ENCODE data around the gene LMNA. TPM values are rescaled to one million over a fixed set of nuclear protein-coding genes. Genes with fewer than 3 reads are reported as not detected.

LMNA gene
- total RNA-seq, 1 experiment from 2014 or later: 580 TPM

GRCh38 chr1:156149374-156150332 is 35.1 kb downstream of the LMNA start:
- POLR2A ChIA-PET (ENCODE audit: unreplicated experiment): no interaction called here
- TF ChIP-seq CTCF (conservative IDR thresholded peaks at IDR 0.05) (no peak), EZH2 (IDR thresholded peaks at IDR 0.05; ENCODE audit: low read depth) (no peak)
- intact Hi-C loops (cut with micrococcal nuclease; ENCODE audit: unreplicated experiment): loop anchor here (5.0 kb wide), 1 partner anchor 168 kb away; no protein-coding TSS in a partner anchor

DNA sequence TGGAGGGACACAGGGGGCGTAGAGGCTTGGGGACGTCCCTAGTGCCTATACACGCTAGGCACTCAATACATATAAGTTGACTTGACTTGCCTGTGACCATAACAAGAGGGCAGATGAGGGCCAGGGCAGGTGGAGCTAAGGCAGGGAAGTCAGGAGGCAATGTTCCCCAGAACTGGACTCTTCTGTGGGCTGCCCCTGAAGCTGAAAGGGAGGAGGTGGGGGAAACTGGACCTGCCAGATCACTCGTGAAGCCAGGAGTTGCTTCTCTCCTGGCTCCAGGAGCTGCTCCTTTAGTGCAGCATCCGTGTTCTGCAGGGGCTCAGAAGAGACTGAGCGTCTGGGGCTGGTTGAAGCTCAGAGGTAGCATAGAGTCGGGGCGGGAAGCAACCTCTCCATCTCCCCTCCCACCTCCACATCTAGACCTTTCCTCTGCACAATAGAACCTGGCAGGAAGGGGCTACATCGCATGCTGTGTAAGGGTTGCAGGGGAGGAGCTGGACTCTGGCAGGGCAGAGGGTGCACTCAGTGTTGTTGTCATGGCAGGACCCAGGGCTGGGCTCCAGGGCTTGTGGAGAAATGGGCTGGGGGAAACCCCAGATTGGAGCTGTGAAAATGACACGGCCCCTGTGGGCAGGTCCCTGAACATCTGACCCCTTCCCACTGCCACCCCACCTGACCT is 36.0 kb downstream of the LMNA start:
- intact Hi-C loops (cut with micrococcal nuclease; ENCODE audit: unreplicated experiment): no loop called here
- TF ChIP-seq EZH2 (IDR thresholded peaks at IDR 0.05; ENCODE audit: low read depth): no peak
- TF ChIP-seq CTCF (conservative IDR thresholded peaks at IDR 0.05): no peak
- Histone ChIP-seq H3K9me3 (ENCODE audit: insufficient read depth, low read depth) (no peaks in the 10 kb centered on the region), H3K27me3 (ENCODE audit: insufficient read depth, low read depth) (peaks cover 15% of the 10 kb centered on the region; the same call in 1 of the 2 replicates), H3K9me2 (ENCODE audit: insufficient read depth) (no peaks in the 10 kb centered on the region), H3K79me2 (ENCODE audit: low read depth) (no peaks in the 10 kb centered on the region), H2AFZ (no peak overlapping the region), H3K4me3 (no peak overlapping the region), H4K20me1 (ENCODE audit: insufficient read depth) (0 out of 2 replicates have a peak, but pooled peaks cover 2% of the 10 kb centered on the region), H3F3A (ENCODE audit: insufficient read depth, low read depth) (peaks cover 6% of the 10 kb centered on the region), H3K4me2 (no peak overlapping the region), H3K27ac (no peak overlapping the region), H3K36me3 (ENCODE audit: low read depth) (no peaks in the 10 kb centered on the region), H3K4me1 (replicated peaks; ENCODE audit: insufficient read depth) (peaks cover 15% of the 10 kb centered on the region)
- ChIA-PET CTCF (no interaction called here), POLR2A (ENCODE audit: unreplicated experiment) (no interaction called here)
- BruUV-seq (replicated peaks): no TSS peak
- no peak for DNase-seq

More at GRCh38 chr1:156149374-156150332, 35.1 kb downstream of the LMNA start:
- H3K4me2 ChIP-seq: no peak overlapping the region
- 0 out of 2 replicates have a peak, but pooled peaks cover 4% of the 10 kb centered on the region for H4K20me1 ChIP-seq (ENCODE audit: insufficient read depth)
- no peaks in the 10 kb centered on the region for H3K9me3 ChIP-seq (ENCODE audit: insufficient read depth, low read depth)
- H3K79me2 ChIP-seq (ENCODE audit: low read depth): no peaks in the 10 kb centered on the region
- no peak overlapping the region for H2AFZ ChIP-seq
- no TSS peak for BruUV-seq (replicated peaks)
- peaks cover 15% of the 10 kb centered on the region; the same call in 1 of the 2 replicates for H3K27me3 ChIP-seq (ENCODE audit: insufficient read depth, low read depth)
- no peaks in the 10 kb centered on the region for H3K9me2 ChIP-seq (ENCODE audit: insufficient read depth)
- H3K4me3 ChIP-seq: no peak overlapping the region
- CTCF ChIA-PET: interaction anchor here (1.1 kb wide), 1 partner anchor 75 kb away, joined by 4 read pairs; no protein-coding TSS in a partner anchor
- H3K4me1 ChIP-seq (replicated peaks; ENCODE audit: insufficient read depth): peaks cover 15% of the 10 kb centered on the region
- DNase-seq: no peak
- no peak overlapping the region for H3K27ac ChIP-seq
- no peaks in the 10 kb centered on the region for H3K36me3 ChIP-seq (ENCODE audit: low read depth)
- H3F3A ChIP-seq (ENCODE audit: insufficient read depth, low read depth): peaks cover 12% of the 10 kb centered on the region

GRCh38 chr1:156151093-156151688 is 36.7 kb downstream of the LMNA start:
- no peaks in the 10 kb centered on the region for H3K9me3 ChIP-seq (ENCODE audit: insufficient read depth, low read depth)
- TF ChIP-seq EZH2 (IDR thresholded peaks at IDR 0.05; ENCODE audit: low read depth) (no peak), CTCF (conservative IDR thresholded peaks at IDR 0.05) (no peak)
- peaks cover 15% of the 10 kb centered on the region; the same call in 1 of the 2 replicates for H3K27me3 ChIP-seq (ENCODE audit: insufficient read depth, low read depth)
- no TSS peak for BruUV-seq (replicated peaks)
- ChIA-PET POLR2A (ENCODE audit: unreplicated experiment) (no interaction called here), CTCF (no interaction called here)
- no peaks in the 10 kb centered on the region for H3K79me2 ChIP-seq (ENCODE audit: low read depth)
- H2AFZ ChIP-seq: no peak overlapping the region
- peaks cover 2% of the 10 kb centered on the region; the same call in 1 of the 2 replicates for H3F3A ChIP-seq (ENCODE audit: insufficient read depth, low read depth)
- H3K4me2 ChIP-seq: no peak overlapping the region
- no peaks in the 10 kb centered on the region for H4K20me1 ChIP-seq (ENCODE audit: insufficient read depth)
- intact Hi-C loops (cut with micrococcal nuclease; ENCODE audit: unreplicated experiment): no loop called here
- peak in 1 of 2 experiments; percentile 41 for DNase-seq
- peaks cover 15% of the 10 kb centered on the region for H3K4me1 ChIP-seq (replicated peaks; ENCODE audit: insufficient read depth)
- no peak overlapping the region for H3K4me3 ChIP-seq
- H3K9me2 ChIP-seq (ENCODE audit: insufficient read depth): no peaks in the 10 kb centered on the region
- H3K36me3 ChIP-seq (ENCODE audit: low read depth): no peaks in the 10 kb centered on the region
- H3K27ac ChIP-seq: no peak overlapping the region

All from PC-9 (cell line).